ENCODE results near the gene GJD3. TPM values are rescaled to one million over a fixed set of nuclear protein-coding genes. Genes with fewer than 3 reads are reported as not detected.
"Not testable (repeated sequence)": the region's sequence is repeated elsewhere in the genome, so short reads cannot be mapped to it uniquely, and the experiment has no call there.

Gene GJD3, protein sequence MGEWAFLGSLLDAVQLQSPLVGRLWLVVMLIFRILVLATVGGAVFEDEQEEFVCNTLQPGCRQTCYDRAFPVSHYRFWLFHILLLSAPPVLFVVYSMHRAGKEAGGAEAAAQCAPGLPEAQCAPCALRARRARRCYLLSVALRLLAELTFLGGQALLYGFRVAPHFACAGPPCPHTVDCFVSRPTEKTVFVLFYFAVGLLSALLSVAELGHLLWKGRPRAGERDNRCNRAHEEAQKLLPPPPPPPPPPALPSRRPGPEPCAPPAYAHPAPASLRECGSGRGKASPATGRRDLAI
- total RNA-seq (2022) (not detected in 2 replicates), Bru-seq, nascent RNA (not detected), BruChase-seq, experiment 1, labeled RNA remaining after a 6-hour chase (not detected), BruChase-seq, experiment 2, labeled RNA remaining after a 2-hour chase (not detected)
- long read RNA-seq, result 0 reads

DNA sequence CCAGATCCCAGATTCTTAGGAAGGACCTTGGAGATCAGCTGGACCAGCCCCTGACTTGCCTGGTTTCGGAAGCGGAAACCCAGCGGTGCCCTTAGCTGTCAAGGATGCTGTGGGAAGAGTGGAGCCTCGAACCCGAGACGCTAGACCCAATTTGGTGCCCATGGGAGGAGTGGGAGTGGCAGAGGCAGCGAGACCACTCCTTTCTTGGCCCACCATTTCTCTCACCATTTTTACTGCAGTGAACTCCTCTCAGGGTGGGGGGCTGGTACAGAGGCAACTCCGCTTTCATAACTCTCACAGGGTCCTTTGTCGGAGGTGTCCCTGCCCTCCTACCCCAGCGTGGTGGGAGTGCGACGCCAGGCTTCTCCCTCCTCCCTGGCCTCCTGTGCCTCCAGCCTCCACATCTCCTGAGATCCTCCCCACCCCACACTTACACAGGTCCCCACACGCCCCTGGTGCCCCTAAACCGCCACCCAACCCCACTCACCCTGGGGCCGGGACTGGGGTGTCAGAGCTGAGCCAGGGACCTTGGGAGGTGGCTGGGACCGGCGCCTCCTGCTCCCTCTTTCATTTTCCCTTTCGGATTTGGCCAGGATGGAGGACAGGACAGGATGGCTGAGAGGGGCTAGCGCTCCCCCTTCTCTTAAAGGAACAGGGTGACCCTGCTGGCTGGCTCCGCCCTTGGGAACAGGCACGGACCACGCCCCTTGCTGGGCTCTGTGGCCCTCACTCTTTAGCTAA, at the start of gene GJD3:
Gene GJD3, minus strand, starts transcription at position 617 of the 741 bp plus-strand sequence. CDS start 922 bp downstream, outside the sequence.
- H3K4me3 Mint-ChIP-seq (ENCODE audit: unreplicated experiment), result peak within 1 kb of the TSS; percentile 69
- BruUV-seq (replicated peaks), result TSS peak; percentile 23
- H3K9me3 Mint-ChIP-seq (ENCODE audit: unreplicated experiment), result no peaks in the 10 kb centered on the region
- ChIA-PET CTCF (interaction anchor here (0.6 to 15.7 kb wide), 8 partner anchors 9 to 267 kb away, joined by 3 to 396 read pairs (median 4); partner anchors contain the start of gene RARA), POLR2A (interaction anchor here (1.3 kb wide), 1 partner anchor 108 kb away, joined by 4 read pairs; no protein-coding TSS in a partner anchor)
- peaks cover 5% of the 10 kb centered on the region for H3K4me1 Mint-ChIP-seq (ENCODE audit: insufficient read depth, unreplicated experiment)
- H3K27ac Mint-ChIP-seq (ENCODE audit: low read depth, unreplicated experiment), result no peak within 1 kb of the TSS
- peaks cover 6% of the 10 kb centered on the region for H3K36me3 Mint-ChIP-seq (ENCODE audit: insufficient read depth, unreplicated experiment)
- intact Hi-C loops (cut with micrococcal nuclease), result no loop called here
- no peak for DNase-seq (ENCODE audit: unreplicated experiment)
- H3K27me3 Mint-ChIP-seq (ENCODE audit: insufficient read depth, unreplicated experiment), result no peaks in the 10 kb centered on the region
- TF ChIP-seq, protein P1, sequence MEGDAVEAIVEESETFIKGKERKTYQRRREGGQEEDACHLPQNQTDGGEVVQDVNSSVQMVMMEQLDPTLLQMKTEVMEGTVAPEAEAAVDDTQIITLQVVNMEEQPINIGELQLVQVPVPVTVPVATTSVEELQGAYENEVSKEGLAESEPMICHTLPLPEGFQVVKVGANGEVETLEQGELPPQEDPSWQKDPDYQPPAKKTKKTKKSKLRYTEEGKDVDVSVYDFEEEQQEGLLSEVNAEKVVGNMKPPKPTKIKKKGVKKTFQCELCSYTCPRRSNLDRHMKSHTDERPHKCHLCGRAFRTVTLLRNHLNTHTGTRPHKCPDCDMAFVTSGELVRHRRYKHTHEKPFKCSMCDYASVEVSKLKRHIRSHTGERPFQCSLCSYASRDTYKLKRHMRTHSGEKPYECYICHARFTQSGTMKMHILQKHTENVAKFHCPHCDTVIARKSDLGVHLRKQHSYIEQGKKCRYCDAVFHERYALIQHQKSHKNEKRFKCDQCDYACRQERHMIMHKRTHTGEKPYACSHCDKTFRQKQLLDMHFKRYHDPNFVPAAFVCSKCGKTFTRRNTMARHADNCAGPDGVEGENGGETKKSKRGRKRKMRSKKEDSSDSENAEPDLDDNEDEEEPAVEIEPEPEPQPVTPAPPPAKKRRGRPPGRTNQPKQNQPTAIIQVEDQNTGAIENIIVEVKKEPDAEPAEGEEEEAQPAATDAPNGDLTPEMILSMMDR (IDR thresholded peaks at IDR 0.05; ENCODE audit: unreplicated experiment), result no peak

DNA sequence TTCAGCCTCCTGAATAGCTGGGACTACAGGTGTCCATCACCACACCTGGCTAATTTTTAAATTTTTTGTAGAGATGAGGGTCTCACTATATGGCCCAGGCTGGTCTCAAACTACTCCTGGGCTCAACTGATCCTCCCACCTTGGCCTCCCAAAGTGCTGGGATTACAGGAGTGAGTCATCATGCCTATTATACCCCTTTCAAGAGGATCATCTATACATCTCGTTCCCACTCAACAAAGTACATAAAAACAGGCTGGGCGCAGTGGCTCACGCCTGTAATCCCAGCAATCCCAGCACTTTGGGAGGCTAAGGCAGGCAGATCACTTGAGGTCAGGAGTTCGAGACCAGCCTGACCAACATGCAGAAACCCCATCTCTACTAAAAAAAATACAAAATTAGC, 49.8 kb upstream of the GJD3 start:
- peaks cover 21% of the 10 kb centered on the region for H3K4me1 Mint-ChIP-seq (ENCODE audit: insufficient read depth, unreplicated experiment)
- DNase-seq (ENCODE audit: unreplicated experiment); BruUV-seq (replicated peaks); H3K4me3 Mint-ChIP-seq (ENCODE audit: unreplicated experiment); H3K9me3 Mint-ChIP-seq (ENCODE audit: unreplicated experiment); H3K27ac Mint-ChIP-seq (ENCODE audit: low read depth, unreplicated experiment); H3K27me3 Mint-ChIP-seq (ENCODE audit: insufficient read depth, unreplicated experiment): not testable (repeated sequence)
- peaks cover 13% of the 10 kb centered on the region for H3K36me3 Mint-ChIP-seq (ENCODE audit: insufficient read depth, unreplicated experiment)
- ChIA-PET POLR2A (interaction anchor here (0.7 to 1.5 kb wide), 7 partner anchors 13 to 405 kb away, joined by 3 to 7 read pairs (median 3); no protein-coding TSS in a partner anchor), CTCF (interaction anchor here (0.6 to 3.8 kb wide), 18 partner anchors 11 to 1414 kb away, joined by 3 to 23 read pairs (median 5); partner anchors contain the start of gene GJD3)
- intact Hi-C loops (cut with micrococcal nuclease), result loop anchor here (2.0 kb wide), 1 partner anchor 16 kb away; no protein-coding TSS in a partner anchor

DNA sequence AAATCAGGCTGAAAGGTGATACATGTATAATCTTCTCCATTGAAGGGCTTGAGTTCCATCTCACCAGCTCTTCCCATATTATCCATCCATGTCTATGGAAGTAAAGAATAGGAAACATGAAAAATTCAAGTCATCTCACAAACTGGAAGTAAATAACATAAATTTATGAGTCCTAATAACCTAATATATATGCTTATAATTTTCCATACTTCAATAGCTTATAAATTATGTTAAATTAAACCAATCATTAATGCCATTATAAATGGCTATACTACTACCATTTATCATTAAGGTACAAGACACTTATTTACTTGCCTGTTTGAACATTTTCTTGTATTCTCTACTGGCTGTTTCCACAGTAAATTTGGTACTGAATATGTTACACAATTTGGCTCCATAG, 48.3 kb upstream of the GJD3 start:
- H3K4me1 Mint-ChIP-seq (ENCODE audit: insufficient read depth, unreplicated experiment), result peaks cover 21% of the 10 kb centered on the region
- intact Hi-C loops (cut with micrococcal nuclease), result no loop called here
- H3K27me3 Mint-ChIP-seq (ENCODE audit: insufficient read depth, unreplicated experiment), result no peaks in the 10 kb centered on the region
- no peaks in the 10 kb centered on the region for H3K9me3 Mint-ChIP-seq (ENCODE audit: unreplicated experiment)
- no peak overlapping the region for H3K4me3 Mint-ChIP-seq (ENCODE audit: unreplicated experiment)
- DNase-seq (ENCODE audit: unreplicated experiment), result no peak
- CTCF ChIA-PET, result interaction anchor here (0.7 to 1.5 kb wide), 8 partner anchors 12 to 147 kb away, joined by 3 to 5 read pairs (median 4); no protein-coding TSS in a partner anchor
- POLR2A ChIA-PET, result interaction anchor here (0.5 to 1.1 kb wide), 3 partner anchors 59 to 112 kb away, joined by 3 to 4 read pairs (median 3); no protein-coding TSS in a partner anchor
- peak overlapping the region; percentile 54 for H3K27ac Mint-ChIP-seq (ENCODE audit: low read depth, unreplicated experiment)
- peaks cover 20% of the 10 kb centered on the region for H3K36me3 Mint-ChIP-seq (ENCODE audit: insufficient read depth, unreplicated experiment)
- TF ChIP-seq, protein P1 (IDR thresholded peaks at IDR 0.05; ENCODE audit: unreplicated experiment), result no peak
- BruUV-seq (replicated peaks), result no TSS peak

DNA sequence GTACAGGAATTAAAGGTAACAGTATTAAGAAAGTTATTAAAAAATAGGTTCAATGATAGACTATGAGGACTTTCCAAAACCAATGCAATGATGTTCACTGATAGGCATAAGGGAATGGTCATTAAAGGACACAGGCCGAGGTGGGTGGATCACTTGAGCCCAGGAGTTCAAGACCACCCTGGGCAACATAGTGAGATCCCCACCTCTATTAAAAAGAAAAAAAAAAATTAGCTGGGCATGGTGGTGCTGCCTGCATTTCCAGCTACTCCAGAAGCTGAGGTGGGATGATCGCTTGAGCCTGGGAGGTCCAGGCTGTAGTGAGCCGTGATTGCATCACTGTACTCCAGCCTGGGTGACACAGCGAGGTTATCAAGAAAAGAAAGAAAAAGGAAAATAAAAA, 47.3 kb upstream of the GJD3 start:
- intact Hi-C loops (cut with micrococcal nuclease), result no loop called here
- peaks cover 21% of the 10 kb centered on the region for H3K4me1 Mint-ChIP-seq (ENCODE audit: insufficient read depth, unreplicated experiment)
- DNase-seq (ENCODE audit: unreplicated experiment), result no peak
- peak overlapping the region; percentile 54 for H3K27ac Mint-ChIP-seq (ENCODE audit: low read depth, unreplicated experiment)
- H3K27me3 Mint-ChIP-seq (ENCODE audit: insufficient read depth, unreplicated experiment), result no peaks in the 10 kb centered on the region
- no TSS peak for BruUV-seq (replicated peaks)
- no peaks in the 10 kb centered on the region for H3K9me3 Mint-ChIP-seq (ENCODE audit: unreplicated experiment)
- CTCF ChIA-PET, result interaction anchor here (0.6 to 1.5 kb wide), 8 partner anchors 11 to 121 kb away, joined by 3 to 8 read pairs (median 4); no protein-coding TSS in a partner anchor
- POLR2A ChIA-PET, result interaction anchor here (0.6 to 1.4 kb wide), 3 partner anchors 10 to 409 kb away, joined by 3 to 6 read pairs (median 4); no protein-coding TSS in a partner anchor
- H3K36me3 Mint-ChIP-seq (ENCODE audit: insufficient read depth, unreplicated experiment), result peaks cover 27% of the 10 kb centered on the region
- no peak overlapping the region for H3K4me3 Mint-ChIP-seq (ENCODE audit: unreplicated experiment)
- TF ChIP-seq, protein P1 (IDR thresholded peaks at IDR 0.05; ENCODE audit: unreplicated experiment), result no peak

All from MCF 10A (cell line).